Astrocyte (in vitro differentiated cells and primary cell): ENCODE measurements around the gene EPN3.

Source experiments
- CTCF ChIP-seq: IDR thresholded peaks from 2 replicates; pipeline ENCODE4 v1.5.1; 2011; ENCODE audit warnings: low read depth, mild to moderate bottlenecking, inconsistent platforms, low read length, moderate library complexity; ENCODE audit not compliant: insufficient read depth
- EZH2 ChIP-seq: IDR thresholded peaks from 2 replicates; pipeline ENCODE4 v1.6.1; 2012; ENCODE audit warnings: mild to moderate bottlenecking, low read length, inconsistent platforms; ENCODE audit not compliant: insufficient read depth

GRCh38 chr17:50554201-50554600, 21.7 kb downstream of the EPN3 start:
- TF ChIP-seq CTCF (no peak), EZH2 (no peak)
